GM12891 (cell line): ENCODE data around the gene C2CD3.
"Not testable (repeated sequence)": the region's sequence is repeated elsewhere in the genome, so short reads cannot be mapped to it uniquely, and the experiment has no call there.

ENCODE experiments used
- POLR2A ChIP-seq: IDR thresholded peaks from 2 replicates; pipeline ENCODE4 v1.6.1; 2011; ENCODE audit warnings: low read depth, low read length, control low read depth
- POLR2AphosphoS5 ChIP-seq: IDR thresholded peaks from 2 replicates; pipeline ENCODE4 v1.6.1; 2011; ENCODE audit warnings: low read depth, low read length, control low read depth
- TAF1 ChIP-seq: IDR thresholded peaks from 2 replicates; pipeline ENCODE4 v1.6.1; 2011; ENCODE audit warnings: low read depth, low read length, control low read depth

DNA sequence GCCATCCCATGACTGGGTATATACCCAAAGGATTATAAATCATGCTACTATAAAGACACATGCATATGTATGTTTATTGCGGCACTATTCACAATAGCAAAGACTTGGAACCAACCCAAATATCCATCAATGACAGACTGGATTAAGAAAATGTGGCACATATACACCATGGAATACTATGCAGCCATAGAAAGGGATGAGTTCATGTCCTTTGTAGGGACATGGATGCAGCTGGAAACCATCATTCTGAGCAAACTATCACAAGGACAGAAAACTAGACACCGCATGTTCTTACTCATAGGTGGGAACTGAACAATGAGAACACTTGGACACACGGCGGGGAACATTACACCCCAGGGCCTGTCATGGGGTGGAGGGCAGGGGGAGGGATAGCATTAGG is 86.9 kb downstream of the C2CD3 start:
- TF ChIP-seq POLR2A, POLR2AphosphoS5, TAF1: not testable (repeated sequence)
